ENCODE measurements around the gene FBLIM1.

Gene FBLIM1

DNA sequence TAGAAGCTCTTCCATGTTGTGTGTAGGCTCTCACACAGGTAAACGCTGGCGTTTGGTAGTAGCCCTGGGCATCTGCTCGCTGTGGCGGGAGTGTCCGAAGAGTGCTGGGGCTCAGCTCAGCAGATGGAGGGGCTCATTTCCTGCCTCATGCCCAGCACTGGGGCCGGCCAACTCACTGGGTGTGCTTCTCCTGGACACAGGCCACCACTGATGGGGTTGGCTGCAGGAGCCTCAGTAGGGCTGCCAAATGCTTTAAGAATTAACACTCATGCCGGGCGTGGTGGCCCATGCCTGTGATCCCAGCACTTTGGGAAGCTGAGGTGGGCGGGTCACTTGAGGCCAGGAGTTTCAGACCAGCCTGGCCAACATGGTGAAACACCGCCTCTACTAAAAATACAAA lies 28.0 kb downstream of the FBLIM1 start:
- Histone ChIP-seq H2BK120ac (ENCODE audit: low read depth, low read length) (no peak overlapping the region), H3K27ac (replicated peaks; ENCODE audit: low read length) (no peak overlapping the region), H3K4me2 (ENCODE audit: insufficient read depth, low read length, poor library complexity, severe bottlenecking) (no peak overlapping the region), H3K18ac (ENCODE audit: low read length) (peak overlapping the region; percentile 28), H2BK15ac (ENCODE audit: low read length) (no peak overlapping the region), H3K27me3 (ENCODE audit: control insufficient read depth in 3 of 3, insufficient read depth in 3 of 3, low read depth in 1 of 3, low read length in 3 of 3) (no peaks in the 10 kb centered on the region), H3K4me1 (ENCODE audit: control insufficient read depth in 2 of 2, insufficient read depth in 1 of 2, low read depth in 1 of 2, low read length in 2 of 2) (peaks cover 0 to 4% of the 10 kb centered on the region in 2 donors), H2AK5ac (ENCODE audit: low read depth, low read length) (no peak overlapping the region), H3K4ac (ENCODE audit: low read length) (no peak overlapping the region), H2BK12ac (ENCODE audit: low read length) (no peak overlapping the region), H4K8ac (ENCODE audit: low read depth, low read length) (no peak overlapping the region), H3K9ac (ENCODE audit: low read depth, low read length, poor library complexity) (no peak overlapping the region), H3K79me1 (ENCODE audit: low read depth, low read length) (no peaks in the 10 kb centered on the region), H2BK5ac (ENCODE audit: low read length) (no peak overlapping the region), H2AFZ (ENCODE audit: low read length) (no peak overlapping the region), H3K36me3 (replicated peaks in 1 of 2; ENCODE audit: control insufficient read depth in 2 of 2, insufficient read depth in 2 of 2, low read length in 2 of 2) (peaks cover 8 to 16% of the 10 kb centered on the region in 2 donors), H3K23ac (ENCODE audit: low read depth, low read length, poor library complexity) (peak overlapping the region; percentile 85), H3K9me3 (replicated peaks in 1 of 2; ENCODE audit: control insufficient read depth in 2 of 2, insufficient read depth in 1 of 2, low read depth in 1 of 2, low read length in 2 of 2) (no peaks in the 10 kb centered on the region), H4K91ac (ENCODE audit: low read depth, low read length, poor library complexity) (no peak overlapping the region), H3K4me3 (ENCODE audit: low read length in 2 of 2) (no peak overlapping the region), H3K14ac (ENCODE audit: low read length) (peak overlapping the region; percentile 21)
- WGBS, 2 donors (ENCODE audit: extremely low coverage in 2 of 2, insufficient read length in 2 of 2, insufficient replicate concordance in 1 of 2): no CpG with 5 or more reads among the region's 10 CpGs
- DNase-seq (ENCODE audit: low spot score): no peak

DNA sequence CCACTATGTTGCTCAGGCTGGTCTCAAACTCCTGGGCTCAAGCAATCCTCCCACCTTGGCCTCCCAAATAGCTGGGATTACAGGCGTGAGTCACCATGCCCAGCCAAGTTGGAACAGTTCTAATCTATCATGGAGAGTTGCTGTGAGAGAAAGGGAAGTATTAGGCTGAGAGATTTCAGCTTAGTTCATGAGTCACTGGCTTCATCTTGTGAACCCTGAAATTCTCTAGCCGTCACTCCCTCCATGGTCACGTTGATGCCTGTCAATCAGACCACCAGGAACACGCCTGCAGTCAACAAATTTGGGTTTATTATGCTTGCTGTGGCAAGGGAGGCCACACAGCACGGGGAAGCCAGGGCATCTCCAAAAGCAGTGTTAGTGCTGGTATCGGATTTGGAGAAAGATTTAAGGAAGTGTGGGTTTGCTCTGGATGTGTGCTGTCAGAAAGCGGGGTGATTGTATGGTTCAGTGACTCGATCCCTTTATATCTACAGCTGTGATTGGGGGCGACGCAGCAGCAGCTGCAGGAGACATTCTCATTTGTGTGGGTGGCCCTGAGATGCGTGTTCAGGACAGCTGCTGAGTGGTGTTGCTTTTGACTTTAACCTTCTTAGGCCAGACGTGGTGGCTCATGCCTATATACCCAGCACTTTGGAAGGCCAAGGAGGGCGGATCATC lies 30.2 kb downstream of the FBLIM1 start:
- Histone ChIP-seq H3K14ac (ENCODE audit: low read length) (no peak overlapping the region), H2BK120ac (ENCODE audit: low read depth, low read length) (no peak overlapping the region), H2AFZ (ENCODE audit: low read length) (no peak overlapping the region), H3K4me2 (ENCODE audit: insufficient read depth, low read length, poor library complexity, severe bottlenecking) (no peak overlapping the region), H2BK15ac (ENCODE audit: low read length) (no peak overlapping the region), H4K91ac (ENCODE audit: low read depth, low read length, poor library complexity) (no peak overlapping the region), H3K4ac (ENCODE audit: low read length) (no peak overlapping the region), H2AK5ac (ENCODE audit: low read depth, low read length) (peak overlapping the region; percentile 26), H3K9me3 (replicated peaks in 1 of 2; ENCODE audit: control insufficient read depth in 2 of 2, insufficient read depth in 1 of 2, low read depth in 1 of 2, low read length in 2 of 2) (no peaks in the 10 kb centered on the region), H2BK5ac (ENCODE audit: low read length) (no peak overlapping the region), H2BK12ac (ENCODE audit: low read length) (no peak overlapping the region), H3K27me3 (ENCODE audit: control insufficient read depth in 3 of 3, insufficient read depth in 3 of 3, low read depth in 1 of 3, low read length in 3 of 3) (no peaks in the 10 kb centered on the region), H3K4me3 (ENCODE audit: low read length in 2 of 2) (no peak overlapping the region), H4K8ac (ENCODE audit: low read depth, low read length) (no peak overlapping the region), H3K27ac (replicated peaks; ENCODE audit: low read length) (no peak overlapping the region), H3K23ac (ENCODE audit: low read depth, low read length, poor library complexity) (no peak overlapping the region), H3K4me1 (ENCODE audit: control insufficient read depth in 2 of 2, insufficient read depth in 1 of 2, low read depth in 1 of 2, low read length in 2 of 2) (peaks cover 0 to 4% of the 10 kb centered on the region in 2 donors), H3K9ac (ENCODE audit: low read depth, low read length, poor library complexity) (no peak overlapping the region), H3K36me3 (replicated peaks in 1 of 2; ENCODE audit: control insufficient read depth in 2 of 2, insufficient read depth in 2 of 2, low read length in 2 of 2) (peaks cover 6 to 12% of the 10 kb centered on the region in 2 donors), H3K79me1 (ENCODE audit: low read depth, low read length) (no peaks in the 10 kb centered on the region), H3K18ac (ENCODE audit: low read length) (peak overlapping the region; percentile 27)
- no CpG with 5 or more reads among the region's 13 CpGs for WGBS, 2 donors (ENCODE audit: extremely low coverage in 2 of 2, insufficient read length in 2 of 2, insufficient replicate concordance in 1 of 2)
- no peak for DNase-seq (ENCODE audit: low spot score)

DNA sequence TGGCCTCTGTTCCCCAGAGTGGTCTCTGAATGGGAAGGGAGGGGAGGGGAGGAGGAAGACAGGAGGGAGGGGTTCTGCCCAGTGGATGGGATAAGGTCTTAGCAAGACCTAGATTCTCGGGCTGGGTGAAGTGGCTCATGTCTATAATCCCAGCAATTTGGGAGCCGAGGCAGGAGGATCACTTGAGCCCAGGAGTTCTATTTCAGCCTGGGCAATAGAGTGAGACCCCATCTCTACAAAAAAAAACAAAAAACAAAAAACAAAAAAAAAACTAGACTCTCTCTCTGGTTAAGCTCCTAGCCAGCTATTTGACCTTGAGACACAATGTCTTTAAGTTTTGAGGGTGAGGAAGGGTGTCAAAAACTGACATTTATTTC lies 37.5 kb downstream of the FBLIM1 start:
- Histone ChIP-seq H3K79me1 (ENCODE audit: low read depth, low read length) (no peaks in the 10 kb centered on the region), H3K4me1 (ENCODE audit: control insufficient read depth in 2 of 2, insufficient read depth in 1 of 2, low read depth in 1 of 2, low read length in 2 of 2) (peaks cover 8 to 14% of the 10 kb centered on the region in 2 donors), H3K18ac (ENCODE audit: low read length) (no peak overlapping the region), H3K9ac (ENCODE audit: low read depth, low read length, poor library complexity) (no peak overlapping the region), H3K27ac (replicated peaks; ENCODE audit: low read length) (no peak overlapping the region), H3K27me3 (ENCODE audit: control insufficient read depth in 3 of 3, insufficient read depth in 3 of 3, low read depth in 1 of 3, low read length in 3 of 3) (no peaks in the 10 kb centered on the region), H3K4me2 (ENCODE audit: insufficient read depth, low read length, poor library complexity, severe bottlenecking) (no peak overlapping the region), H4K8ac (ENCODE audit: low read depth, low read length) (no peak overlapping the region), H2BK120ac (ENCODE audit: low read depth, low read length) (no peak overlapping the region), H4K91ac (ENCODE audit: low read depth, low read length, poor library complexity) (no peak overlapping the region), H2AFZ (ENCODE audit: low read length) (no peak overlapping the region), H2BK5ac (ENCODE audit: low read length) (no peak overlapping the region), H2AK5ac (ENCODE audit: low read depth, low read length) (no peak overlapping the region), H3K14ac (ENCODE audit: low read length) (no peak overlapping the region), H3K4ac (ENCODE audit: low read length) (no peak overlapping the region), H2BK15ac (ENCODE audit: low read length) (no peak overlapping the region), H2BK12ac (ENCODE audit: low read length) (no peak overlapping the region), H3K23ac (ENCODE audit: low read depth, low read length, poor library complexity) (no peak overlapping the region), H3K4me3 (ENCODE audit: low read length in 2 of 2) (no peak overlapping the region), H3K9me3 (replicated peaks in 1 of 2; ENCODE audit: control insufficient read depth in 2 of 2, insufficient read depth in 1 of 2, low read depth in 1 of 2, low read length in 2 of 2) (no peaks in the 10 kb centered on the region), H3K36me3 (replicated peaks in 1 of 2; ENCODE audit: control insufficient read depth in 2 of 2, insufficient read depth in 2 of 2, low read length in 2 of 2) (no peaks in the 10 kb centered on the region)
- DNase-seq (ENCODE audit: low spot score): no peak
- WGBS, 2 donors (ENCODE audit: extremely low coverage in 2 of 2, insufficient read length in 2 of 2, insufficient replicate concordance in 1 of 2): no CpG with 5 or more reads among the region's 2 CpGs

DNA sequence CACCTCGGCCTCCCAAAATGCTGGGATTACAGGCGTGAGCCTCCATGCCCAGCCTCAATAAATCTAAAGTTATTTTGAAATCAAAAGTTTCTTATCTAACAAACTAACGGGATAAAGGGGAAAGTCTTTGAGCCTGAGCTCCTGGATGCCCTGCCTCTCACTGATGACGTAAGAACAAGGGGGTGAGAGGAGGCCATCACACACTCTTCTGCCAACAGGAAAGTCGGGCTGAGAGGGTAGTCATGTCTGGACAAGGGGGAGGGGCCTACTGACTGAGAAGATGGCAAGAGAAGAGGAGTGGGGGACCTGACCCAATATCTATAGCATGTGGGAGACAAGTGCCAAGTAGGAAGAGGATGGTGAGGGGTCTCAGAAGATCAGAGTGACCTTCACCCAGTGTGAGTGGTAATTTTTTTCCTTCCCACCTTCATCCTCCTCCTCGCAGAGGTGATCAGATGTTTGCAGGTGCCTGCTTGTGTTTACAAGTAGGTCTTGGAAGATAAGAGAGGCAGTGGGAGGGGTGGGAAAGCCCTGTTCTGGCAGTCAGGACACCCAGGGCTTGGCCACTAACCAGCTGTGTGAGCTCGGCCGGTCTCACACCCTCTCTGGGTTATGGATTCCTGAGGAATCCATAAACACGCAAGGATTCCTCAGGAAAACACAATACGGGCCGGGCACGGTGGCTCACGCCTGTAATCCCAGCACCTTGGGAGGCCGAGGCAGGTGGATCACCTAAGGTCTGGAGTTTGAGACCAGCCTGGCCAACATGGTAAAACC lies 39.2 kb downstream of the FBLIM1 start:
- no peak overlapping the region for H2BK120ac ChIP-seq (ENCODE audit: low read depth, low read length)
- no peak overlapping the region for H3K4me2 ChIP-seq (ENCODE audit: insufficient read depth, low read length, poor library complexity, severe bottlenecking)
- H2BK15ac ChIP-seq (ENCODE audit: low read length): no peak overlapping the region
- H4K91ac ChIP-seq (ENCODE audit: low read depth, low read length, poor library complexity): no peak overlapping the region
- H3K9me3 ChIP-seq (replicated peaks in 1 of 2; ENCODE audit: control insufficient read depth in 2 of 2, insufficient read depth in 1 of 2, low read depth in 1 of 2, low read length in 2 of 2): no peaks in the 10 kb centered on the region
- H4K8ac ChIP-seq (ENCODE audit: low read depth, low read length): no peak overlapping the region
- H2BK5ac ChIP-seq (ENCODE audit: low read length): no peak overlapping the region
- H2AFZ ChIP-seq (ENCODE audit: low read length): no peak overlapping the region
- no peak overlapping the region for H2AK5ac ChIP-seq (ENCODE audit: low read depth, low read length)
- H3K4ac ChIP-seq (ENCODE audit: low read length): no peak overlapping the region
- peaks cover 0 to 5% (median 0%) of the 10 kb centered on the region in 3 experiments for H3K27me3 ChIP-seq (ENCODE audit: control insufficient read depth in 3 of 3, insufficient read depth in 3 of 3, low read depth in 1 of 3, low read length in 3 of 3)
- no peak overlapping the region for H2BK12ac ChIP-seq (ENCODE audit: low read length)
- H3K9ac ChIP-seq (ENCODE audit: low read depth, low read length, poor library complexity): no peak overlapping the region
- DNase-seq (ENCODE audit: low spot score): no peak
- peaks cover 8 to 14% of the 10 kb centered on the region in 2 donors for H3K4me1 ChIP-seq (ENCODE audit: control insufficient read depth in 2 of 2, insufficient read depth in 1 of 2, low read depth in 1 of 2, low read length in 2 of 2)
- no peak overlapping the region for H3K18ac ChIP-seq (ENCODE audit: low read length)
- H3K4me3 ChIP-seq (ENCODE audit: low read length in 2 of 2): no peak overlapping the region
- H3K14ac ChIP-seq (ENCODE audit: low read length): no peak overlapping the region
- H3K36me3 ChIP-seq (replicated peaks in 1 of 2; ENCODE audit: control insufficient read depth in 2 of 2, insufficient read depth in 2 of 2, low read length in 2 of 2): no peaks in the 10 kb centered on the region
- no peak overlapping the region for H3K23ac ChIP-seq (ENCODE audit: low read depth, low read length, poor library complexity)
- WGBS, 2 donors (ENCODE audit: extremely low coverage in 2 of 2, insufficient read length in 2 of 2, insufficient replicate concordance in 1 of 2): no CpG with 5 or more reads among the region's 14 CpGs
- no peaks in the 10 kb centered on the region for H3K79me1 ChIP-seq (ENCODE audit: low read depth, low read length)
- no peak overlapping the region for H3K27ac ChIP-seq (replicated peaks; ENCODE audit: low read length)
